Heart left ventricle (tissue), 13 donors: ENCODE data around the gene DENND5A.

ENCODE experiments used
- CTCF ChIP-seq, 12 donors: fragments of 200-600 bp; sonication (generic) in 4 of 12; IDR thresholded peaks; one replicate each; pipeline versions ENCODE4 v1.5.0 to v1.8.0; 2018 to 2022; ENCODE audit warnings: antibody characterized with exemption in 12 of 12, mild to moderate bottlenecking in 5 of 12
- POLR2A ChIP-seq, 2 donors: fragments of 450-650 bp; IDR thresholded peaks; one replicate each; pipeline ENCODE4 v1.6.1; 2017; ENCODE audit warnings: antibody characterized with exemption in 2 of 2, mild to moderate bottlenecking in 2 of 2, moderate library complexity in 2 of 2
- donor health status: ischemic (EF 13 %, LVEDD 7.1; RV severe dilation, severe dysfunction).
- donor health status: DM: no; HTN: yes; CAD: no.
- donor health status: DM: no; HTN: no; CAD: no.
- donor health status: ischemic (EF 25% LVEDD 6.9; RV normal size, moderate dysfunction).
- donor health status: ischemic (EF 25% LVEDD 5.7; RV mildly dilated, moderate dysfunction).
- donor health status: ischemic (EF 35%, LVEDD 5.7; RV mildly dilated, moderate dysfunction).
- donor health status: nonischemic (EF 11% LVEDD 7.7; RV severe dilation, severe dysfunction).
- donor health status: DM: yes; HTN: yes; CAD: no.
- donor health status: PGD.
- donor health status: ischemic (EF 29% LVEDD 5.4; RV normal size, mild dysfunction).
- donor health status: nonischemic (EF 23%, LVEDD 6.1; RV moderate dilation, normal function).

- TF ChIP-seq CTCF (IDR thresholded peaks at IDR 0.05) = no peak
- TF ChIP-seq POLR2A (IDR thresholded peaks at IDR 0.05) = no peak
Measured at GRCh38 chr11:9208726-9209501, 56.2 kb downstream of the DENND5A start.
